ENCODE measurements around the gene INSYN1. TPM values are rescaled to one million over a fixed set of nuclear protein-coding genes. Genes with fewer than 3 reads are reported as not detected.

The INSYN1 gene
- total and polyA plus RNA-seq, 10 of the 15 experiments (the other 5 are each of a cell fraction or from before 2014, with no cell fraction given) = not detected

DNA sequence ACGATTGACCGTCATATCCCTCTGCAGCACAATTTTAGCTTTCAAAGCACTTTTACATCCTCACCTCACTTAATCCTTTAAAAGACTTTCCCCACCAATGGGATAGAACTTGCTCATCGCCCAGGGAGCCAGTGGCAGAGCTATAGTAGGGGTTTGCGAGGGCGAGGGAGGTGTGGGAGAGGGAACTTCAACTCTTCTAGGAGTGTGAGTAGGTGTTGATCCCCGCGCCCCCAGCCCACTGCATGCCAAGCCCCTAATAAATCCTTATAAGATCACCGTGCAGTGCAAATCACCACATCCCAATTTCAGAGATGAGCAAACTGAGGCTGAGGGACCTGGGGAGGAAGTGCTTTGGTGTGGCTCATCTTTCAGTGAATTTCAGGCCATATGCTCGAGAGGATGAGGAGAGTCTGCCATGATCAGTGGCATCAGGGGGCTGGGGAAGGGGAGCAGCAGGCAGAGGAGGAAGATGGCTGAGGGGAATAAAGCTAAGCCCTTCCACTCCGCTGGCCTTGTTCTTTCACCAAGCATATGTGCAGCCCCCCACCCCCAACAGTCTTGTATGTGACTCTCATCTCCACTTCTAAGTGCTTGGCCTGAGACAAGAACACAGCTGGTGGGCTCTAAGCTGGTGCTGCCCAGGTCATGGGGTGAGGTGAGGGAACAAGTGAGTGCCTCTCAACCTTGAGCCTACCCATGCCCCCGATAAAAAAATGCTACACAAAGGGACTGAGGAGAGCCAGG lies 5.1 kb downstream of the INSYN1 start:
- no peak overlapping the region for H3K4me2 ChIP-seq (ENCODE audit: control insufficient read depth, insufficient read depth)
- FAIRE-seq = no peak
- H3K36me3 ChIP-seq (ENCODE audit: control insufficient read depth in 2 of 2, insufficient read depth in 2 of 2, low read length in 1 of 2) = no peaks in the 10 kb centered on the region
- no peaks in the 10 kb centered on the region for H3K9me3 ChIP-seq (replicated peaks; ENCODE audit: control insufficient read depth, insufficient read depth, low read length)
- no peak overlapping the region for H3K9ac ChIP-seq (ENCODE audit: control insufficient read depth, insufficient read depth, low read length)
- ChIA-PET POLR2A (no interaction called here), SMC1A (ENCODE audit: uncharacterized antibody, unreplicated experiment) (no interaction called here), RAD21 (ENCODE audit: unreplicated experiment) (no interaction called here), CTCF (no interaction called here)
- ATAC-seq = no peak
- H3K4me3 ChIP-seq = no peak overlapping the region
- H3K27me3 ChIP-seq (replicated peaks in 1 of 2; ENCODE audit: control insufficient read depth in 2 of 2, insufficient read depth in 2 of 2, low read length in 1 of 2) = peaks cover 0 to 9% of the 10 kb centered on the region in 2 experiments; a peak in 3 of 4 replicates
- BruUV-seq (replicated peaks) = no TSS peak
- no peaks in the 10 kb centered on the region for H3K4me1 ChIP-seq (ENCODE audit: control insufficient read depth, insufficient read depth, low read length)
- H3K27ac ChIP-seq (ENCODE audit: control insufficient read depth, insufficient read depth) = no peak overlapping the region
- no peak overlapping the region for H2AFZ ChIP-seq (ENCODE audit: control insufficient read depth, low read depth, low read length)
- no peaks in the 10 kb centered on the region for H4K20me1 ChIP-seq (ENCODE audit: control insufficient read depth, insufficient read depth)
- DNase-seq (ENCODE audit: low read depth, low spot score) = no peak
- 40% methylated on average over 11 of the region's 11 CpGs for WGBS (ENCODE audit: insufficient coverage, insufficient replicate concordance, low lambda C conversion rate, missing lambda C conversion rate)
- no peaks in the 10 kb centered on the region for H3K79me2 ChIP-seq (ENCODE audit: control insufficient read depth, insufficient read depth, low read length)
- intact Hi-C loops (cut with micrococcal nuclease; ENCODE audit: unreplicated experiment) = no loop called here
- in situ Hi-C loops (cut with MboI) = no loop called here
- TF ChIP-seq, protein P1, sequence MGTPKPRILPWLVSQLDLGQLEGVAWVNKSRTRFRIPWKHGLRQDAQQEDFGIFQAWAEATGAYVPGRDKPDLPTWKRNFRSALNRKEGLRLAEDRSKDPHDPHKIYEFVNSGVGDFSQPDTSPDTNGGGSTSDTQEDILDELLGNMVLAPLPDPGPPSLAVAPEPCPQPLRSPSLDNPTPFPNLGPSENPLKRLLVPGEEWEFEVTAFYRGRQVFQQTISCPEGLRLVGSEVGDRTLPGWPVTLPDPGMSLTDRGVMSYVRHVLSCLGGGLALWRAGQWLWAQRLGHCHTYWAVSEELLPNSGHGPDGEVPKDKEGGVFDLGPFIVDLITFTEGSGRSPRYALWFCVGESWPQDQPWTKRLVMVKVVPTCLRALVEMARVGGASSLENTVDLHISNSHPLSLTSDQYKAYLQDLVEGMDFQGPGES (IDR thresholded peaks at IDR 0.05) = no peak
- no peak for TF ChIP-seq ZNF274 (IDR thresholded peaks at IDR 0.05; ENCODE audit: insufficient read depth, insufficient read length)
- no peak for TF ChIP-seq TCF7 (IDR thresholded peaks at IDR 0.05; ENCODE audit: borderline replicate concordance)
- TF ChIP-seq PML (IDR thresholded peaks at IDR 0.05; ENCODE audit: low read length) = no peak
- no peak for TF ChIP-seq RBBP5 (conservative IDR thresholded peaks at IDR 0.05)
- no peak for TF ChIP-seq CUX1 (IDR thresholded peaks at IDR 0.05; ENCODE audit: insufficient replicate concordance, low read depth, low read length)
- no peak for TF ChIP-seq CHD2 (IDR thresholded peaks at IDR 0.05; ENCODE audit: borderline replicate concordance, low read depth, low read length)
- no peak for TF ChIP-seq USF1 (IDR thresholded peaks at IDR 0.05; ENCODE audit: borderline replicate concordance, extremely low read length, insufficient read depth, low read depth, low read length)
- no peak for TF ChIP-seq EZH2 (IDR thresholded peaks at IDR 0.05; ENCODE audit: borderline replicate concordance, control insufficient read depth, low read depth, low read length)
- TF ChIP-seq, protein P2, sequence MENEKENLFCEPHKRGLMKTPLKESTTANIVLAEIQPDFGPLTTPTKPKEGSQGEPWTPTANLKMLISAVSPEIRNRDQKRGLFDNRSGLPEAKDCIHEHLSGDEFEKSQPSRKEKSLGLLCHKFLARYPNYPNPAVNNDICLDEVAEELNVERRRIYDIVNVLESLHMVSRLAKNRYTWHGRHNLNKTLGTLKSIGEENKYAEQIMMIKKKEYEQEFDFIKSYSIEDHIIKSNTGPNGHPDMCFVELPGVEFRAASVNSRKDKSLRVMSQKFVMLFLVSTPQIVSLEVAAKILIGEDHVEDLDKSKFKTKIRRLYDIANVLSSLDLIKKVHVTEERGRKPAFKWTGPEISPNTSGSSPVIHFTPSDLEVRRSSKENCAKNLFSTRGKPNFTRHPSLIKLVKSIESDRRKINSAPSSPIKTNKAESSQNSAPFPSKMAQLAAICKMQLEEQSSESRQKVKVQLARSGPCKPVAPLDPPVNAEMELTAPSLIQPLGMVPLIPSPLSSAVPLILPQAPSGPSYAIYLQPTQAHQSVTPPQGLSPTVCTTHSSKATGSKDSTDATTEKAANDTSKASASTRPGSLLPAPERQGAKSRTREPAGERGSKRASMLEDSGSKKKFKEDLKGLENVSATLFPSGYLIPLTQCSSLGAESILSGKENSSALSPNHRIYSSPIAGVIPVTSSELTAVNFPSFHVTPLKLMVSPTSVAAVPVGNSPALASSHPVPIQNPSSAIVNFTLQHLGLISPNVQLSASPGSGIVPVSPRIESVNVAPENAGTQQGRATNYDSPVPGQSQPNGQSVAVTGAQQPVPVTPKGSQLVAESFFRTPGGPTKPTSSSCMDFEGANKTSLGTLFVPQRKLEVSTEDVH (IDR thresholded peaks at IDR 0.05; ENCODE audit: low read depth, partially characterized antibody) = no peak
- no peak for TF ChIP-seq TBL1XR1 (IDR thresholded peaks at IDR 0.05; ENCODE audit: low read depth, low read length)
- TF ChIP-seq NFYB (IDR thresholded peaks at IDR 0.05; ENCODE audit: insufficient read depth, low read depth, low read length) = no peak
- no peak for TF ChIP-seq ZBED1 (IDR thresholded peaks at IDR 0.05; ENCODE audit: borderline replicate concordance)

All from GM12878 (cell line).